Tibial nerve (tissue), 4 donors: ENCODE measurements around the gene RHOH. TPM values are rescaled to one million over a fixed set of nuclear protein-coding genes. Genes with fewer than 3 reads are reported as not detected.
A peak's percentile ranks its signal among the peaks of the same experiment; 100 is the strongest.

ENCODE experiments used
- DNase-seq, 2 donors: peaks; one replicate each; pipeline ENCODE4 v3.0.0-alpha.2; 2019; ENCODE audit warnings: low spot score in 2 of 2
- H3K27ac ChIP-seq, 4 donors: fragments of 200-600 bp; sonication (generic) in 3 of 4; one replicate each; pipeline ENCODE4 v1.5.1; 2017 to 2019; ENCODE audit warnings: mild to moderate bottlenecking in 1 of 4
- H3K27me3 ChIP-seq, 2 donors: fragments of 200-600 bp; sonication (generic) in 1 of 2; one replicate each; pipeline versions ENCODE4 v1.5.1 to v1.6.0; 2017 to 2019
- H3K36me3 ChIP-seq, 3 donors: fragments of 200-600 bp; sonication (generic); one replicate each; pipeline ENCODE4 v1.5.1; 2018 to 2019
- H3K4me1 ChIP-seq, 4 donors: fragments of 200-600 bp; sonication (generic) in 3 of 4; one replicate each; pipeline ENCODE4 v1.5.1; 2017 to 2019
- H3K4me3 ChIP-seq, 4 donors: fragments of 200-600 bp; sonication (generic) in 3 of 4; one replicate each; pipeline ENCODE4 v1.5.1; 2017 to 2019; ENCODE audit warnings: mild to moderate bottlenecking in 1 of 4, moderate library complexity in 1 of 4
- H3K9me3 ChIP-seq, 4 donors: fragments of 200-600 bp; sonication (generic) in 3 of 4; one replicate each; pipeline ENCODE4 v1.5.1; 2017 to 2019
- CTCF ChIP-seq, 5 experiments: fragments of 200-600 bp in 3 of 5; fragments of 450-650 bp in 2 of 5; sonication (generic) in 3 of 5; IDR thresholded peaks; one replicate each; pipeline ENCODE4 v1.5.1; 2016 to 2019; ENCODE audit warnings: antibody characterized with exemption in 5 of 5, mild to moderate bottlenecking in 3 of 5, moderate library complexity in 2 of 5
- EP300 ChIP-seq, 2 donors: sonication (generic); formaldehyde crosslinking; IDR thresholded peaks; one replicate each; pipeline ENCODE4 v1.6.1; 2017; ENCODE audit warnings: antibody characterized with exemption in 2 of 2, mild to moderate bottlenecking in 1 of 2
- POLR2A ChIP-seq, 2 donors: fragments of 450-650 bp; IDR thresholded peaks; one replicate each; pipeline ENCODE4 v1.6.1; 2017; ENCODE audit warnings: antibody characterized with exemption in 2 of 2, mild to moderate bottlenecking in 2 of 2, moderate library complexity in 2 of 2
- WGBS, 2 donors: methylation state at CpG; one replicate each; pipeline ENCODE4 v1.1.5; 2018; 5-methylcytosine and 5-hydroxymethylcytosine counted together
- total RNA-seq, 4 donors: library from RNA; depleted of rRNA; stranded (reverse); fragments of >200 nt; gene quantifications; one replicate each; pipeline ENCODE4 v1.1.0, GENCODE V29; 2016

RHOH gene
- total RNA-seq, 4 donors from 2014 or later, result 0.30 to 2.2 (median 1.0) TPM

GRCh38 chr4:40199999-40200874, 3.4 kb downstream of the RHOH start:
- Histone ChIP-seq H3K36me3 (no peaks in the 10 kb centered on the region), H3K9me3 (no peaks in the 10 kb centered on the region), H3K27ac (peak overlapping the region in 2 of 4 donors; percentile 22 to 78), H3K4me1 (no peaks in the 10 kb centered on the region), H3K4me3 (peak overlapping the region in 2 of 4 donors; percentile 12 to 37), H3K27me3 (no peaks in the 10 kb centered on the region)
- DNase-seq, result no peak
- WGBS, 2 donors, result 70 to 74% methylated on average over 15 of the region's 15 CpGs
- TF ChIP-seq EP300 (IDR thresholded peaks at IDR 0.05), result no peak
- no peak for TF ChIP-seq POLR2A (IDR thresholded peaks at IDR 0.05)
- no peak for TF ChIP-seq CTCF (IDR thresholded peaks at IDR 0.05)

GRCh38 chr4:40200875-40201801, 4.3 kb downstream of the RHOH start:
- no peaks in the 10 kb centered on the region for H3K27me3 ChIP-seq
- H3K4me3 ChIP-seq, result peak overlapping the region in 2 of 4 donors; percentile 12 to 37
- H3K36me3 ChIP-seq, result no peaks in the 10 kb centered on the region
- TF ChIP-seq CTCF (IDR thresholded peaks at IDR 0.05) (no peak), EP300 (IDR thresholded peaks at IDR 0.05) (no peak), POLR2A (IDR thresholded peaks at IDR 0.05) (no peak)
- H3K27ac ChIP-seq, result peak overlapping the region in 2 of 4 donors; percentile 22 to 78
- no peaks in the 10 kb centered on the region for H3K9me3 ChIP-seq
- DNase-seq, result no peak
- no peaks in the 10 kb centered on the region for H3K4me1 ChIP-seq
- WGBS, 2 donors, result 66 to 71% methylated on average over 13 of the region's 13 CpGs

DNA sequence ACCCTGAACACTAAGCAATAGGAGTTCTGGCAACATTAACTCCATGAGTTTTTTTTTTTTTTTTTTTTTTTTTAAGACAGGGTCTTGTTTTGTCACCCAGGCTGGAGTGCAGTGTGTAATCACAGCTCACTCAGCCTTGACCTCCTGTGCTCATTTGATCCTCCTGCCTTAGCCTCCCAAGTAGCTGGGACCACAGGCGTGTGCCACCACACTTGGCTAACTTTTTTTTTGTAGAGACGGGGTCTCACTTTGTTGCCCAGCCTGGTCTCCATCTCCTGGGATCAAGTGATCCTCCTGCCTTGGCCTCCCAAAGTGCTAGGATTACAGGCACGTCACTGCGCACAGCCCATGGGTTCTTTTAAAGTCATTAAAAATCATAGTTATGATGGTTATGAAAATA, 5.1 kb downstream of the RHOH start:
- Histone ChIP-seq H3K27me3 (no peaks in the 10 kb centered on the region), H3K4me3 (no peak overlapping the region), H3K4me1 (no peaks in the 10 kb centered on the region), H3K36me3 (no peaks in the 10 kb centered on the region), H3K27ac (peak overlapping the region in 1 of 4 donors; percentile 43), H3K9me3 (no peaks in the 10 kb centered on the region)
- 94 to 96% methylated on average over 4 of the region's 4 CpGs for WGBS, 2 donors
- no peak for DNase-seq
- TF ChIP-seq POLR2A (IDR thresholded peaks at IDR 0.05) (no peak), CTCF (IDR thresholded peaks at IDR 0.05) (no peak), EP300 (IDR thresholded peaks at IDR 0.05) (no peak)

DNA sequence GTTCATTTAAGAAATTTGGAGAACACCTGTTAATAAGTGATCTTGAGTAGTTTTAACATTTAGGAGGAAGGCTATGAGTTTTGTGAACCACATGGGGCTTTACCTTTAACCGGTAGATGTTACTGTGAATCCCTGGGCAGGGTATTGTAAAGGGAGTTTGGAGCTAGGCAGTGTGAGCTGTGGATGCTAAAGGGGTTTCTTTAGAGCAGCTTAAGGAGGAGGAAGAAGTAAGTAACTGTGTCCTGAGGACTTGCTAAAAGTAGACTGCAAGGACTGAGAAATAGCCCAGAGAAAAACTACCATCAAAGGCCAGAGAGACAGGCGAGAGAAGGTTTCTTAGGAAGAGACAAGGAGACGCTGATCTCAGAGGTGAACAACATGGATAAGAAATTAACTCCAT, 5.6 kb downstream of the RHOH start:
- whole genome bisulfite sequencing, 2 donors, result 79 to 83% methylated on average over 3 of the region's 3 CpGs
- no peak overlapping the region for H3K4me3 ChIP-seq
- H3K27me3 ChIP-seq, result no peaks in the 10 kb centered on the region
- no peaks in the 10 kb centered on the region for H3K9me3 ChIP-seq
- no peak for TF ChIP-seq CTCF (IDR thresholded peaks at IDR 0.05)
- TF ChIP-seq POLR2A (IDR thresholded peaks at IDR 0.05), result no peak
- no peak for TF ChIP-seq EP300 (IDR thresholded peaks at IDR 0.05)
- no peaks in the 10 kb centered on the region for H3K4me1 ChIP-seq
- DNase-seq, result no peak
- H3K36me3 ChIP-seq, result no peaks in the 10 kb centered on the region
- peak overlapping the region in 1 of 4 donors; percentile 43 for H3K27ac ChIP-seq
